Natural killer cell (primary cell): ENCODE results near the gene LRRC4B. TPM values are rescaled to one million over a fixed set of nuclear protein-coding genes. Genes with fewer than 3 reads are reported as not detected.
A peak's percentile ranks its signal among the peaks of the same experiment; 100 is the strongest.

Experiments
- ATAC-seq, 3 donors: fragments of 150-1000 bp in 2 of 3; fragments of 200-7000 bp in 1 of 3; cut with Tn5 transposase; 1 replicate in 1 of 3; 2 replicates in 2 of 3; pipeline ENCODE4 v1.10.0; 2021; ENCODE audit warnings: mild to moderate bottlenecking in 2 of 3, moderate library complexity in 2 of 3
- DNase-seq, 2 donors: peaks; one replicate each; pipeline versions ENCODE4 v3.0.0 to v3.0.0-alpha.2; 2013 to 2021; ENCODE audit warnings: mixed read lengths in 1 of 2
- H3K27ac ChIP-seq: one replicate; pipeline ENCODE4 v1.5.1; 2013; ENCODE audit warnings: mild to moderate bottlenecking, low read length
- H3K27me3 ChIP-seq: one replicate; pipeline ENCODE4 v1.6.1; 2013; ENCODE audit warnings: low read length; ENCODE audit not compliant: control insufficient read depth, insufficient read depth
- H3K36me3 ChIP-seq: one replicate; pipeline ENCODE4 v1.6.1; 2013; ENCODE audit warnings: low read length; ENCODE audit not compliant: control insufficient read depth, insufficient read depth
- H3K4me1 ChIP-seq: one replicate; pipeline ENCODE4 v1.6.1; 2013; ENCODE audit warnings: low read length; ENCODE audit not compliant: control insufficient read depth, insufficient read depth
- H3K4me3 ChIP-seq: one replicate; pipeline ENCODE4 v1.5.1; 2013; ENCODE audit warnings: low read length
- H3K9me3 ChIP-seq: one replicate; pipeline ENCODE4 v1.6.1; 2013; ENCODE audit warnings: low read length; ENCODE audit not compliant: control insufficient read depth, insufficient read depth
- H3K27ac Mint-ChIP-seq, 2 donors: one replicate each; pipeline ENCODE4 v1.8.0; 2022; ENCODE audit warnings: mild to moderate bottlenecking in 2 of 2, mixed read lengths in 2 of 2, moderate library complexity in 1 of 2
- H3K27me3 Mint-ChIP-seq, 2 donors: one replicate each; pipeline ENCODE4 v1.8.0; 2022; ENCODE audit warnings: low read depth in 2 of 2, mixed read lengths in 2 of 2
- H3K36me3 Mint-ChIP-seq: one replicate; pipeline ENCODE4 v1.8.0; 2022; ENCODE audit warnings: mixed read lengths
- H3K4me1 Mint-ChIP-seq, 2 donors: one replicate each; pipeline ENCODE4 v1.8.0; 2022; ENCODE audit warnings: mixed read lengths in 2 of 2
- H3K4me3 Mint-ChIP-seq: one replicate; pipeline ENCODE4 v1.8.0; 2022; ENCODE audit warnings: mild to moderate bottlenecking, moderate library complexity, mixed read lengths
- H3K9me3 Mint-ChIP-seq, 2 donors: one replicate each; pipeline ENCODE4 v1.8.0; 2022; ENCODE audit warnings: mixed read lengths in 2 of 2
- WGBS: methylation state at CpG from one replicate; pipeline ENCODE4 v1.1.7; 2013; ENCODE audit warnings: missing lambda C conversion rate; ENCODE audit not compliant: insufficient coverage; 5-methylcytosine and 5-hydroxymethylcytosine counted together
- intact Hi-C: fragments of 100-400 bp; cut with micrococcal nuclease; formaldehyde crosslinking; loops from one replicate; pipeline ENCODE4 v1.14.2; 2022
- total RNA-seq, 4 donors: library from RNA; stranded (reverse); fragments of 120-200 nt in 1 of 4; gene quantifications; one replicate each; pipeline versions ENCODE4 v1.2.3 to v1.2.4, GENCODE V29; 2013 to 2022
- TF ChIP-seq, protein P1 (sequence below): fragments of 200-600 bp; IDR thresholded peaks from one replicate; pipeline ENCODE4 v1.8.0; 2022; ENCODE audit warnings: antibody characterized with exemption

Gene LRRC4B
- total RNA-seq, 3 donors from 2014 or later (not counting 1 experiment from before 2014, with no cell fraction given): not detected

DNA sequence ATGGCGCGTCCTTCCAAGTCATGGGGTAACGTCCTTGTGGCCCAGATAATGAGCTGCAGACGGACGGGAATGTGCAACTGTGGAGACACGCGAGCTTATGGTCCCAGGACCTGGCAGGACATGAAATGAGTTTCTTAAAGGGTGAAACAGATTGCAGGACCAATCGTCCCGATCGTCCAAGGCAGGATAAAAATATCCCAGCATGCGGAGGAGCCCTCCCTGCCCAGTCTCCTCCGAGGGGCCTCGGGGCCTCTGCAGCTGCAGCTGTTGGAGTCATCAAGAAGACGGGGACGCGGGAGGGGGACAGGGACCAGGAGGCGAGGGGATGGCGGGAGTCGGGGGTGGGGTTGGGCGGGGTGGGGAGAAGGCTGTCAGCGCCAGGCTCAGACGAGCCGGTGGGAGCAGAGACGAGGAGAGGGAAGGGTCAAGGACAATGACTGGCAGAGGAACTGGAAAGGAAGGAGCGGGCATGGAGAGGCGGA is 77.2 kb downstream of the LRRC4B start:
- H3K36me3 ChIP-seq: no peaks in the 10 kb centered on the region
- TF ChIP-seq, protein P1, sequence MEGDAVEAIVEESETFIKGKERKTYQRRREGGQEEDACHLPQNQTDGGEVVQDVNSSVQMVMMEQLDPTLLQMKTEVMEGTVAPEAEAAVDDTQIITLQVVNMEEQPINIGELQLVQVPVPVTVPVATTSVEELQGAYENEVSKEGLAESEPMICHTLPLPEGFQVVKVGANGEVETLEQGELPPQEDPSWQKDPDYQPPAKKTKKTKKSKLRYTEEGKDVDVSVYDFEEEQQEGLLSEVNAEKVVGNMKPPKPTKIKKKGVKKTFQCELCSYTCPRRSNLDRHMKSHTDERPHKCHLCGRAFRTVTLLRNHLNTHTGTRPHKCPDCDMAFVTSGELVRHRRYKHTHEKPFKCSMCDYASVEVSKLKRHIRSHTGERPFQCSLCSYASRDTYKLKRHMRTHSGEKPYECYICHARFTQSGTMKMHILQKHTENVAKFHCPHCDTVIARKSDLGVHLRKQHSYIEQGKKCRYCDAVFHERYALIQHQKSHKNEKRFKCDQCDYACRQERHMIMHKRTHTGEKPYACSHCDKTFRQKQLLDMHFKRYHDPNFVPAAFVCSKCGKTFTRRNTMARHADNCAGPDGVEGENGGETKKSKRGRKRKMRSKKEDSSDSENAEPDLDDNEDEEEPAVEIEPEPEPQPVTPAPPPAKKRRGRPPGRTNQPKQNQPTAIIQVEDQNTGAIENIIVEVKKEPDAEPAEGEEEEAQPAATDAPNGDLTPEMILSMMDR: no peak
- H3K4me1 ChIP-seq: peaks cover 12% of the 10 kb centered on the region
- H3K36me3 Mint-ChIP-seq: no peaks in the 10 kb centered on the region
- H3K27me3 Mint-ChIP-seq: no peaks in the 10 kb centered on the region
- 79% methylated on average over 26 of the region's 26 CpGs for WGBS
- H3K27ac ChIP-seq: no peak overlapping the region
- no peak overlapping the region for H3K4me3 Mint-ChIP-seq
- H3K4me3 ChIP-seq: no peak overlapping the region
- H3K9me3 ChIP-seq: no peaks in the 10 kb centered on the region
- H3K27ac Mint-ChIP-seq: peak overlapping the region in 1 of 2 donors; percentile 41
- intact Hi-C loops: no loop called here
- H3K4me1 Mint-ChIP-seq: peaks cover 5 to 34% of the 10 kb centered on the region in 2 donors
- H3K27me3 ChIP-seq: no peaks in the 10 kb centered on the region
- no peak for ATAC-seq
- no peaks in the 10 kb centered on the region for H3K9me3 Mint-ChIP-seq
- no peak for DNase-seq

- no peak overlapping the region for H3K4me3 ChIP-seq
- H3K27ac Mint-ChIP-seq: no peak overlapping the region
Measured at GRCh38 chr19:50490411-50490811, 77.8 kb downstream of the LRRC4B start.

GRCh38 chr19:50489461-50490011 is 78.7 kb downstream of the LRRC4B start:
- intact Hi-C loops: no loop called here

More at GRCh38 chr19:50490411-50490811, 77.8 kb downstream of the LRRC4B start:
- Mint-ChIP-seq H3K36me3 (no peaks in the 10 kb centered on the region), H3K4me1 (peaks cover 5 to 39% of the 10 kb centered on the region in 2 donors), H3K9me3 (no peaks in the 10 kb centered on the region), H3K4me3 (no peak overlapping the region), H3K27me3 (no peaks in the 10 kb centered on the region)
- no peaks in the 10 kb centered on the region for H3K9me3 ChIP-seq
- no peaks in the 10 kb centered on the region for H3K27me3 ChIP-seq
- H3K27ac ChIP-seq: no peak overlapping the region
- no peak for ATAC-seq
- no peaks in the 10 kb centered on the region for H3K36me3 ChIP-seq
- DNase-seq: no peak
- peaks cover 12% of the 10 kb centered on the region for H3K4me1 ChIP-seq
- 98% methylated on average over 17 of the region's 18 CpGs for WGBS
- intact Hi-C loops: no loop called here
- TF ChIP-seq, protein P1: no peak

More at GRCh38 chr19:50489461-50490011, 78.7 kb downstream of the LRRC4B start:
- Mint-ChIP-seq H3K27me3 (no peaks in the 10 kb centered on the region), H3K4me3 (no peak overlapping the region), H3K9me3 (no peaks in the 10 kb centered on the region), H3K4me1 (peaks cover 5 to 42% of the 10 kb centered on the region in 2 donors), H3K27ac (no peak overlapping the region), H3K36me3 (no peaks in the 10 kb centered on the region)
- Histone ChIP-seq H3K4me1 (peaks cover 12% of the 10 kb centered on the region), H3K36me3 (no peaks in the 10 kb centered on the region), H3K27ac (no peak overlapping the region), H3K27me3 (no peaks in the 10 kb centered on the region), H3K4me3 (no peak overlapping the region), H3K9me3 (no peaks in the 10 kb centered on the region)
- WGBS: 90% methylated on average over 24 of the region's 24 CpGs
- DNase-seq (no peak), ATAC-seq (no peak)
- TF ChIP-seq, protein P1: no peak
